H9 (cell line): ENCODE results near the gene ALG14. TPM values are rescaled to one million over a fixed set of nuclear protein-coding genes. Genes with fewer than 3 reads are reported as not detected.

Experiments
- DNase-seq: peaks from one replicate; pipeline ENCODE4 v3.0.0-alpha.2; 2017
- H2AFZ ChIP-seq: one replicate; pipeline ENCODE4 v1.6.1; 2013; ENCODE audit warnings: mild to moderate bottlenecking, low read length, control low read depth, moderate library complexity
- H2AK5ac ChIP-seq: 2 replicates; pipeline ENCODE4 v1.6.1; 2013; ENCODE audit warnings: low read length, control low read depth, mixed read lengths; ENCODE audit not compliant: insufficient read length
- H2BK120ac ChIP-seq: one replicate; pipeline ENCODE4 v1.6.1; 2013; ENCODE audit warnings: low read depth, mild to moderate bottlenecking, low read length, control low read depth, inconsistent platforms; ENCODE audit not compliant: poor library complexity, severe bottlenecking
- H2BK12ac ChIP-seq: 2 replicates; pipeline ENCODE4 v1.6.1; 2013; ENCODE audit warnings: low read length, control low read depth, mixed read lengths, low read depth; ENCODE audit not compliant: insufficient read length
- H2BK15ac ChIP-seq: 2 replicates; pipeline ENCODE4 v1.6.1; 2013; ENCODE audit warnings: low read depth, low read length, control low read depth
- H2BK20ac ChIP-seq: one replicate; pipeline ENCODE4 v1.6.1; 2013; ENCODE audit warnings: low read depth, mild to moderate bottlenecking, low read length, control low read depth, inconsistent platforms; ENCODE audit not compliant: poor library complexity, severe bottlenecking
- H2BK5ac ChIP-seq: 2 replicates; pipeline ENCODE4 v1.6.1; 2013; ENCODE audit warnings: low read length, control low read depth, mixed read lengths; ENCODE audit not compliant: insufficient read length
- H3K14ac ChIP-seq: 2 replicates; pipeline ENCODE4 v1.6.1; 2013; ENCODE audit warnings: low read length, control low read depth; ENCODE audit not compliant: insufficient read depth
- H3K18ac ChIP-seq: 2 replicates; pipeline ENCODE4 v1.6.1; 2013; ENCODE audit warnings: low read depth, mild to moderate bottlenecking, mixed read lengths, low read length, control low read depth; ENCODE audit not compliant: insufficient read length
- H3K23ac ChIP-seq: 2 replicates; pipeline ENCODE4 v1.6.1; 2013; ENCODE audit warnings: low read length, control low read depth, mixed read lengths, low read depth; ENCODE audit not compliant: insufficient read length
- H3K23me2 ChIP-seq: 2 replicates; pipeline ENCODE4 v1.6.1; 2013; ENCODE audit warnings: low read depth, mild to moderate bottlenecking, mixed read lengths, low read length, control low read depth; ENCODE audit not compliant: insufficient read length, poor library complexity, severe bottlenecking
- H3K27ac ChIP-seq: 2 replicates; pipeline ENCODE4 v1.5.1; 2013; ENCODE audit warnings: low read length, control low read depth, mixed read lengths, low read depth; ENCODE audit not compliant: insufficient read length
- H3K27me3 ChIP-seq: 2 replicates; pipeline ENCODE4 v1.6.1; 2013; ENCODE audit warnings: low read length, control low read depth, inconsistent platforms; ENCODE audit not compliant: insufficient read depth
- H3K4ac ChIP-seq: 2 replicates; pipeline ENCODE4 v1.6.1; 2013; ENCODE audit warnings: low read depth, mild to moderate bottlenecking, control low read depth, inconsistent platforms, low read length, moderate library complexity
- H3K4me1 ChIP-seq: 2 replicates; pipeline ENCODE4 v1.6.1; 2013; ENCODE audit warnings: low read length, control low read depth, inconsistent platforms; ENCODE audit not compliant: insufficient read depth
- H3K4me2 ChIP-seq: 2 replicates; pipeline ENCODE4 v1.6.1; 2013; ENCODE audit warnings: low read length, control low read depth, mixed read lengths; ENCODE audit not compliant: insufficient read length, insufficient read depth
- H3K56ac ChIP-seq: 2 replicates; pipeline ENCODE4 v1.6.1; 2013; ENCODE audit warnings: low read depth, mild to moderate bottlenecking, mixed read lengths, low read length, control low read depth; ENCODE audit not compliant: insufficient read length
- H3K79me1 ChIP-seq: 2 replicates; pipeline ENCODE4 v1.6.1; 2013; ENCODE audit warnings: low read depth, mild to moderate bottlenecking, moderate library complexity, low read length, control low read depth, inconsistent platforms; ENCODE audit not compliant: insufficient read depth, poor library complexity, severe bottlenecking
- H3K79me2 ChIP-seq: 2 replicates; pipeline ENCODE4 v1.6.1; 2013; ENCODE audit warnings: low read length, control low read depth, inconsistent platforms; ENCODE audit not compliant: insufficient read depth
- H3K9ac ChIP-seq: 2 replicates; pipeline ENCODE4 v1.6.1; 2013; ENCODE audit warnings: low read length, control low read depth, mixed read lengths; ENCODE audit not compliant: insufficient read length; ENCODE audit errors: extremely low read depth
- H3K9me3 ChIP-seq: one replicate; pipeline ENCODE4 v1.6.1; 2013; ENCODE audit warnings: low read depth, low read length, inconsistent platforms; ENCODE audit not compliant: control insufficient read depth
- H3T11ph ChIP-seq: one replicate; pipeline ENCODE4 v1.6.1; 2013; ENCODE audit warnings: mild to moderate bottlenecking, low read length, control low read depth, inconsistent platforms
- H4K20me1 ChIP-seq: one replicate; pipeline ENCODE4 v1.6.1; 2013; ENCODE audit not compliant: control insufficient read depth, insufficient read length, insufficient read depth
- H4K5ac ChIP-seq: 2 replicates; pipeline ENCODE4 v1.6.1; 2013; ENCODE audit warnings: low read depth, mild to moderate bottlenecking, mixed read lengths, low read length, control low read depth; ENCODE audit not compliant: insufficient read length
- H4K8ac ChIP-seq: replicated peaks from 2 replicates; pipeline ENCODE4 v1.6.1; 2013; ENCODE audit warnings: low read length, control low read depth, mixed read lengths, low read depth; ENCODE audit not compliant: insufficient read length
- H4K91ac ChIP-seq: 2 replicates; pipeline ENCODE4 v1.6.1; 2013; ENCODE audit warnings: low read depth, mild to moderate bottlenecking, moderate library complexity, mixed read lengths, low read length, control low read depth; ENCODE audit not compliant: insufficient read length
- H3K27ac Mint-ChIP-seq, 3 experiments: 2 replicates in 2 of 3; 3 replicates in 1 of 3; pipeline ENCODE4 v1.8.0; 2020 to 2021; ENCODE audit warnings: mixed read lengths in 3 of 3, mild to moderate bottlenecking in 1 of 3, moderate library complexity in 1 of 3
- H3K27me3 Mint-ChIP-seq: 2 replicates; pipeline ENCODE4 v1.8.0; 2021; ENCODE audit warnings: low read depth, mild to moderate bottlenecking, moderate library complexity, mixed read lengths
- H3K36me3 Mint-ChIP-seq, 3 experiments: 2 replicates in 2 of 3; 3 replicates in 1 of 3; pipeline ENCODE4 v1.8.0; 2020 to 2021; ENCODE audit warnings: low read depth in 3 of 3, mixed read lengths in 3 of 3; ENCODE audit not compliant: insufficient read depth in 1 of 3
- H3K4me1 Mint-ChIP-seq, 2 experiments: 2 replicates each; pipeline ENCODE4 v1.8.0; 2020; ENCODE audit warnings: mixed read lengths in 2 of 2
- H3K4me3 Mint-ChIP-seq, 2 experiments: 2 replicates in 1 of 2; 3 replicates in 1 of 2; pipeline ENCODE4 v1.8.0; 2020 to 2021; ENCODE audit warnings: mild to moderate bottlenecking in 2 of 2, mixed read lengths in 2 of 2, moderate library complexity in 1 of 2
- H3K9me3 Mint-ChIP-seq, 2 experiments: 2 replicates in 1 of 2; 3 replicates in 1 of 2; pipeline ENCODE4 v1.8.0; 2020; ENCODE audit warnings: mild to moderate bottlenecking in 2 of 2, mixed read lengths in 2 of 2, moderate library complexity in 1 of 2
- WGBS: extraction: QIAGEN DNeasy Blood & Tissue Kit; methylation state at CpG from one replicate; pipeline ENCODE4 v1.1.7; 2013; ENCODE audit warnings: missing lambda C conversion rate, low lambda C conversion rate, mixed read lengths; ENCODE audit not compliant: insufficient read length; ENCODE audit errors: extremely low coverage; 5-methylcytosine and 5-hydroxymethylcytosine counted together
- total RNA-seq: library from RNA; stranded (reverse); gene quantifications from 2 replicates; pipeline ENCODE4 v1.2.1, GENCODE V29; 2021
- TF ChIP-seq, protein P1 (sequence below): fragments of 200-600 bp; sonication (generic); conservative IDR thresholded peaks from 3 replicates; pipeline ENCODE4 v1.8.0; 2021; ENCODE audit warnings: antibody characterized with exemption, mild to moderate bottlenecking

Gene ALG14
- total RNA-seq, 1 experiment from 2014 or later, result 2.5 TPM

DNA sequence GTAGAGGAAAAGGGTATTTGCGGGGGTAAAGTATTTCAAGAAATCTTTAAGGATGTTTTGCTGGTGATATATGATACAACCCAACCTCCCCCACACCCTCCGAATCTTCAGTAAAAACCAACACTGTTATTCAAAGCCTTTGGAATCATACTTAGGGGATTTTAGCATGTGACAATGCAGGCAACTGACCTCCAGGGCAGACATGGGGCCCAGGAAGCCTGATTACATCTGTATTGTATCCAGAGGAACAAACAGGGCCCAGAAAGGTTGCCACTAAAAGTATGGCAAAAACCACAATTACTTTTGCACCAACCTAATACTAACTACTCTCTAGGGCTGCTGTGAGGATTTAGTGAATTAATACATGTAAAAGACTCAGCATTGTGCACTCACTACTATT lies 102.0 kb downstream of the ALG14 start:
- TF ChIP-seq, protein P1, sequence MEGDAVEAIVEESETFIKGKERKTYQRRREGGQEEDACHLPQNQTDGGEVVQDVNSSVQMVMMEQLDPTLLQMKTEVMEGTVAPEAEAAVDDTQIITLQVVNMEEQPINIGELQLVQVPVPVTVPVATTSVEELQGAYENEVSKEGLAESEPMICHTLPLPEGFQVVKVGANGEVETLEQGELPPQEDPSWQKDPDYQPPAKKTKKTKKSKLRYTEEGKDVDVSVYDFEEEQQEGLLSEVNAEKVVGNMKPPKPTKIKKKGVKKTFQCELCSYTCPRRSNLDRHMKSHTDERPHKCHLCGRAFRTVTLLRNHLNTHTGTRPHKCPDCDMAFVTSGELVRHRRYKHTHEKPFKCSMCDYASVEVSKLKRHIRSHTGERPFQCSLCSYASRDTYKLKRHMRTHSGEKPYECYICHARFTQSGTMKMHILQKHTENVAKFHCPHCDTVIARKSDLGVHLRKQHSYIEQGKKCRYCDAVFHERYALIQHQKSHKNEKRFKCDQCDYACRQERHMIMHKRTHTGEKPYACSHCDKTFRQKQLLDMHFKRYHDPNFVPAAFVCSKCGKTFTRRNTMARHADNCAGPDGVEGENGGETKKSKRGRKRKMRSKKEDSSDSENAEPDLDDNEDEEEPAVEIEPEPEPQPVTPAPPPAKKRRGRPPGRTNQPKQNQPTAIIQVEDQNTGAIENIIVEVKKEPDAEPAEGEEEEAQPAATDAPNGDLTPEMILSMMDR, result no peak
- Histone ChIP-seq H3K4me2 (no peak overlapping the region), H4K5ac (no peak overlapping the region)

More for the DNA sequence above, 102.0 kb downstream of the ALG14 start:
- Histone ChIP-seq H3K79me1 (no peaks in the 10 kb centered on the region), H2BK5ac (no peak overlapping the region), H3K4me1 (no peaks in the 10 kb centered on the region; the same call in 1 of the 2 replicates), H3K79me2 (no peaks in the 10 kb centered on the region), H3K23ac (no peak overlapping the region), H3K4ac (no peak overlapping the region), H3K18ac (no peak overlapping the region), H3K9ac (no peak overlapping the region), H2AK5ac (no peak overlapping the region), H3K27me3 (no peaks in the 10 kb centered on the region), H2BK12ac (no peak overlapping the region), H3K14ac (no peak overlapping the region), H4K91ac (no peak overlapping the region), H3K23me2 (no peaks in the 10 kb centered on the region), H2BK15ac (no peak overlapping the region), H3T11ph (no peak overlapping the region), H2AFZ (no peak overlapping the region), H2BK120ac (peak overlapping the region; percentile 23), H4K8ac (no peak overlapping the region), H2BK20ac (no peak overlapping the region), H3K27ac (no peak overlapping the region), H3K56ac (no peak overlapping the region), H4K20me1 (no peaks in the 10 kb centered on the region), H3K9me3 (no peaks in the 10 kb centered on the region)
- WGBS, result 100% methylated on average over 1 of the region's 2 CpGs
- Mint-ChIP-seq H3K4me3 (no peak overlapping the region), H3K36me3 (no peaks in the 10 kb centered on the region), H3K9me3 (no peaks in the 10 kb centered on the region; a peak in 1 of 5 replicates), H3K27ac (peak overlapping the region in 2 of 3 experiments; percentile 37 to 58; a peak in 3 of 7 replicates), H3K4me1 (peaks cover 10 to 11% of the 10 kb centered on the region in 2 experiments), H3K27me3 (no peaks in the 10 kb centered on the region)
- DNase-seq, result no peak
